Glutamatergic neuron (in vitro differentiated cells): ENCODE measurements around the gene OPRM1. TPM values are rescaled to one million over a fixed set of nuclear protein-coding genes. Genes with fewer than 3 reads are reported as not detected.

Source experiments
- DNase-seq: peaks from one replicate; pipeline ENCODE4 v3.0.0; 2022
- H3K27ac Mint-ChIP-seq: one replicate; pipeline ENCODE4 v1.8.0; 2020; ENCODE audit warnings: mild to moderate bottlenecking, mixed read lengths, inconsistent platforms; ENCODE audit not compliant: unreplicated experiment
- H3K27me3 Mint-ChIP-seq: one replicate; pipeline ENCODE4 v1.8.0; 2020; ENCODE audit warnings: mild to moderate bottlenecking, moderate library complexity, mixed read lengths, inconsistent platforms; ENCODE audit not compliant: unreplicated experiment
- H3K36me3 Mint-ChIP-seq: one replicate; pipeline ENCODE4 v1.8.0; 2020; ENCODE audit warnings: mild to moderate bottlenecking, mixed read lengths, inconsistent platforms; ENCODE audit not compliant: unreplicated experiment
- H3K4me1 Mint-ChIP-seq: one replicate; pipeline ENCODE4 v1.8.0; 2020; ENCODE audit warnings: mild to moderate bottlenecking, low read depth, mixed read lengths, inconsistent platforms; ENCODE audit not compliant: unreplicated experiment
- H3K4me3 Mint-ChIP-seq: one replicate; pipeline ENCODE4 v1.8.0; 2020; ENCODE audit warnings: mild to moderate bottlenecking, mixed read lengths, inconsistent platforms; ENCODE audit not compliant: unreplicated experiment
- H3K9me3 Mint-ChIP-seq: one replicate; pipeline ENCODE4 v1.8.0; 2020; ENCODE audit warnings: mild to moderate bottlenecking, moderate library complexity, mixed read lengths, inconsistent platforms; ENCODE audit not compliant: unreplicated experiment
- CTCF ChIP-seq: fragments of 200-600 bp; sonication (generic); IDR thresholded peaks from one replicate; pipeline ENCODE4 v1.5.0; 2021; ENCODE audit not compliant: partially characterized antibody, unreplicated experiment
- total RNA-seq: library from RNA; stranded (reverse); fragmentation: NEBNext Ultra II Directional; extraction: Animal tissue kit (Norgen Biotek cat#: 25700); gene quantifications from one replicate; pipeline ENCODE4 v1.2.1, GENCODE V29; 2021; ENCODE audit not compliant: unreplicated experiment

The OPRM1 gene
- total RNA-seq, 1 donor from 2014 or later: not detected

DNA sequence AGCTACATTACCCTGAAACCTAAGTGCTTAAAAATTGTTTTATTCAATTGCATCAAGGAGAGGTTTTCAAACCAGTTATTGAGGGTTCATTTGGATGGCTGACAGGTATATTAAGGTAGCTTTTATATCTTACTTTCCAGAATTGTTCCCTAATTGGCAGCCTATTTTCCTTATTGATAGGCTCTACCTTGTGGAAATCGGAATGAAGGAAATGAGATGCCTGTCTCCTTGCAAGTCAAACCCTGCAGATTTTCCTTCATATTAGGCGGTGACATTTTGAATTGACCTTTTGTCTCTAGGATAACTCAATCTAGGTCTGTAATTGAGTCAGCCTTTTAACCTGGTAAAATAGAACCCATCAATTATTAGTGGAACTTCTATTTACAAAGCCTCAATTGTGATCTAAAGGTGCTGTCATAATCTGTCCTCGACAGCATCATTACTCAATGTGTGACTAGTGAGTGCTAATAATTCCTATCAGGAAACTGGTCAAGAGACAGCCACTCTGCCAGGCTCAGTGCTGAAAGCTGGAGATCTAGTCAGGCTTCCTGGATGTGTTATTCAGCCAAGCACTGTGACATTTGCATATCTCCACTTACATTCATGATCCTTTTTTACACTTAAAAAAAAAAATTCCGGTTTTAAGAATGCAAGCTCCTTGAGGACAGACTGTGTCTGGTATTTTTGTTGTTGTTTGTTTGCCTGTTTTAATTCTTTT lies 20.1 kb downstream of the OPRM1 start:
- DNase-seq: no peak
- H3K4me1 Mint-ChIP-seq: no peaks in the 10 kb centered on the region

DNA sequence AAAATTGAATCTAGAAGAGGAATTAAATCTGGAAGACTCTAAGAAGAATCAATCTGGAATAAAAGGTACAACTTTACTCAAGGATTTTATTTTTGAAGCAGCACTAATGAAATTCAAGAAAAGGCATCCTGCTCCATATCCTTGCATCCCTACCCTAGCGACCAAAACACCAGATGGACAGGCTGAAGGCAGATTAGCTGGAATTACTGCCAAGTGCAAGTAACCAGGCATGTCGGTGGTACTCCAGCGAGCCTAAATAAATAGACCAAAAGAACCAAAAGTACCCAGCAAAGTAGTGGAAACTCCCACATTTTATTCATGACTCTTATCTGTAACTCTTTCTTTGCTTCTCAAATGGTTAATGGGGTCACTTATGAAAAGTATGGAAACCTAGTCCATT lies 21.0 kb downstream of the OPRM1 start:
- Mint-ChIP-seq H3K4me3 (no peak overlapping the region), H3K27ac (no peak overlapping the region), H3K9me3 (no peaks in the 10 kb centered on the region), H3K27me3 (no peaks in the 10 kb centered on the region), H3K36me3 (no peaks in the 10 kb centered on the region), H3K4me1 (no peaks in the 10 kb centered on the region)
- no peak for TF ChIP-seq CTCF
- no peak for DNase-seq

More for the DNA sequence above, 20.1 kb downstream of the OPRM1 start:
- H3K36me3 Mint-ChIP-seq: no peaks in the 10 kb centered on the region
- TF ChIP-seq CTCF: no peak
- no peak overlapping the region for H3K4me3 Mint-ChIP-seq
- no peaks in the 10 kb centered on the region for H3K9me3 Mint-ChIP-seq
- no peak overlapping the region for H3K27ac Mint-ChIP-seq
- no peaks in the 10 kb centered on the region for H3K27me3 Mint-ChIP-seq

GRCh38 chr6:154070041-154070440 lies 31.0 kb downstream of the OPRM1 start:
- no peak overlapping the region for H3K4me3 Mint-ChIP-seq
- H3K9me3 Mint-ChIP-seq: no peaks in the 10 kb centered on the region
- TF ChIP-seq CTCF: no peak
- no peaks in the 10 kb centered on the region for H3K36me3 Mint-ChIP-seq
- H3K27ac Mint-ChIP-seq: no peak overlapping the region
- no peak for DNase-seq
- H3K4me1 Mint-ChIP-seq: peaks cover 8% of the 10 kb centered on the region
- H3K27me3 Mint-ChIP-seq: no peaks in the 10 kb centered on the region

GRCh38 chr6:154070657-154071056 lies 31.6 kb downstream of the OPRM1 start:
- Mint-ChIP-seq H3K27me3 (no peaks in the 10 kb centered on the region), H3K27ac (no peak overlapping the region), H3K4me3 (no peak overlapping the region), H3K9me3 (no peaks in the 10 kb centered on the region), H3K4me1 (peaks cover 8% of the 10 kb centered on the region), H3K36me3 (no peaks in the 10 kb centered on the region)
- no peak for TF ChIP-seq CTCF
- DNase-seq: no peak

DNA sequence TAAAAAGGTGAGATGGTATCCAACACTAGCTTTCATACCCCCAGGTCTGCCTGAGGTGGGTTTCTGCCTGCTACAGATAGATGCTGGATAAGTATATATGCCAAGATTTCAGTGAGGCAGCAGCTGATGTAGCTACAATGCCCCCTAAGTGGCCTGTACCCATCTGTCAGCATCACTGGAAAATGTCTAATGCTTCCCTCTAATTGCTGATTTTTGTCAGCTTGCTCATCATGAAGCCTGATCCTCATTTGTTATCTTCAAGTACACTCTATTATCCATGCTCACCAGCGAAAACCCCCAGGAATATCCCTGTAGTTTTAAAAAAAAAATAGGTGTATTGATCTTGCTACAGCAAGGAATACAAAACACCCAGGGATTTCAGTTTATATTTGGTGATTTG lies 32.2 kb downstream of the OPRM1 start:
- Mint-ChIP-seq H3K9me3 (no peaks in the 10 kb centered on the region), H3K4me1 (peaks cover 8% of the 10 kb centered on the region), H3K36me3 (no peaks in the 10 kb centered on the region), H3K27ac (no peak overlapping the region), H3K27me3 (no peaks in the 10 kb centered on the region), H3K4me3 (no peak overlapping the region)
- no peak for DNase-seq
- TF ChIP-seq CTCF: no peak
